Stimulated activated CD4-positive, alpha-beta T cell treated with anti-CD3 and anti-CD28 coated beads, Interleukin-4, amount 100 ng/mL, for 1 hour (primary cell): ENCODE measurements around the gene OR2T2.
"Not testable (repeated sequence)": the region's sequence is repeated elsewhere in the genome, so short reads cannot be mapped to it uniquely, and the experiment has no call there.

Experiments
- DNase-seq: peaks from one replicate; pipeline ENCODE4 v3.0.0-alpha.2; 2020

Gene OR2T2

GRCh38 chr1:248453619-248454018, 8.2 kb downstream of the OR2T2 start:
- not testable (repeated sequence) for DNase-seq

GRCh38 chr1:248455045-248455444, 9.6 kb downstream of the OR2T2 start:
- DNase-seq, result not testable (repeated sequence)

GRCh38 chr1:248456635-248457034, 11.2 kb downstream of the OR2T2 start:
- not testable (repeated sequence) for DNase-seq

GRCh38 chr1:248459117-248459516, 13.7 kb downstream of the OR2T2 start:
- not testable (repeated sequence) for DNase-seq

- DNase-seq, result no peak
Observed at GRCh38 chr1:248471154-248471553, 25.7 kb downstream of the OR2T2 start.

GRCh38 chr1:248472111-248472510, 26.7 kb downstream of the OR2T2 start:
- DNase-seq, result not testable (repeated sequence)

GRCh38 chr1:248473051-248473450, 27.6 kb downstream of the OR2T2 start, which contains the start of gene OR2T3:
Gene OR2T3, plus strand, starts transcription at chr1:248473351. Its CDS starts 0 bp downstream, at chr1:248473351.
- not testable (repeated sequence) for DNase-seq

- not testable (repeated sequence) for DNase-seq
Observed at GRCh38 chr1:248475660-248476059, 30.2 kb downstream of the OR2T2 start.

GRCh38 chr1:248481686-248482579, 36.5 kb downstream of the OR2T2 start:
- DNase-seq, result not testable (repeated sequence)

- not testable (repeated sequence) for DNase-seq
Observed at GRCh38 chr1:248488289-248488688, 42.9 kb downstream of the OR2T2 start, which contains the start of gene OR2T5. Gene OR2T5, plus strand, starts transcription at chr1:248488589. Its CDS starts 0 bp downstream, at chr1:248488589.

GRCh38 chr1:248496661-248497060, 51.2 kb downstream of the OR2T2 start:
- not testable (repeated sequence) for DNase-seq

GRCh38 chr1:248500305-248501035, 55.0 kb downstream of the OR2T2 start:
- DNase-seq, result not testable (repeated sequence)
